HepG2 (cell line): ENCODE results near the gene HOXD1. TPM values are rescaled to one million over a fixed set of nuclear protein-coding genes. Genes with fewer than 3 reads are reported as not detected.

ENCODE experiments used
- ARID2 ChIP-seq: sonication (generic); formaldehyde crosslinking; IDR thresholded peaks from 2 replicates; pipeline ENCODE4 v1.8.1; 2022; ENCODE audit warnings: mild to moderate bottlenecking, missing genetic modification reagents, borderline replicate concordance
- ARNT ChIP-seq: fragments of 450-650 bp; IDR thresholded peaks from 2 replicates; pipeline ENCODE4 v1.6.1; 2017
- FOXC1 ChIP-seq: sonication (generic); formaldehyde crosslinking; IDR thresholded peaks from 2 replicates; pipeline ENCODE4 v1.8.0; 2022; ENCODE audit warnings: mild to moderate bottlenecking, missing genetic modification reagents, borderline replicate concordance
- GFI1 ChIP-seq: sonication (generic); formaldehyde crosslinking; IDR thresholded peaks from 2 replicates; pipeline ENCODE4 v1.5.0; 2020; ENCODE audit warnings: missing genetic modification reagents, mild to moderate bottlenecking, borderline replicate concordance
- HES4 ChIP-seq: sonication (generic); formaldehyde crosslinking; IDR thresholded peaks from 2 replicates; pipeline ENCODE4 v1.9.0; 2021; ENCODE audit warnings: mild to moderate bottlenecking, missing genetic modification reagents, borderline replicate concordance
- JUNB ChIP-seq: sonication (generic); formaldehyde crosslinking; IDR thresholded peaks from 2 replicates; pipeline ENCODE4 v1.8.0; 2022; ENCODE audit warnings: missing genetic modification reagents, mild to moderate bottlenecking, borderline replicate concordance
- KDM1A ChIP-seq: IDR thresholded peaks from 2 replicates; pipeline ENCODE4 v1.6.1; 2016; ENCODE audit warnings: missing compliant biosample characterization
- MED13 ChIP-seq: sonication (generic); formaldehyde crosslinking; IDR thresholded peaks from 2 replicates; pipeline ENCODE4 v1.5.0; 2020; ENCODE audit warnings: missing genetic modification reagents
- MYC ChIP-seq: sonication (generic); formaldehyde crosslinking; IDR thresholded peaks from 2 replicates; pipeline ENCODE4 v1.9.0; 2021; ENCODE audit warnings: missing genetic modification reagents, borderline replicate concordance
- RXRB ChIP-seq: IDR thresholded peaks from 2 replicates; pipeline ENCODE4 v1.6.1; 2016; ENCODE audit warnings: borderline replicate concordance, missing genetic modification reagents, missing compliant biosample characterization
- SALL2 ChIP-seq: sonication (generic); formaldehyde crosslinking; IDR thresholded peaks from 2 replicates; pipeline ENCODE4 v1.8.1; 2023; ENCODE audit warnings: mild to moderate bottlenecking, missing genetic modification reagents, inconsistent platforms
- SNAPC2 ChIP-seq: sonication (generic); formaldehyde crosslinking; IDR thresholded peaks from 2 replicates; pipeline ENCODE4 v1.8.1; 2022; ENCODE audit warnings: mild to moderate bottlenecking, missing genetic modification reagents
- ZBTB1 ChIP-seq: sonication (generic); formaldehyde crosslinking; IDR thresholded peaks from 2 replicates; pipeline ENCODE4 v1.4.0; 2020; ENCODE audit warnings: missing genetic modification reagents, borderline replicate concordance
- ZFAT ChIP-seq: sonication (generic); formaldehyde crosslinking; conservative IDR thresholded peaks from 2 replicates; pipeline ENCODE4 v1.8.1; 2023; ENCODE audit warnings: missing genetic modification reagents, inconsistent platforms
- ZNF124 ChIP-seq: sonication (generic); formaldehyde crosslinking; IDR thresholded peaks from 2 replicates; pipeline ENCODE4 v1.4.0; 2020; ENCODE audit warnings: missing genetic modification reagents
- ZNF263 ChIP-seq: sonication (generic); formaldehyde crosslinking; IDR thresholded peaks from 2 replicates; pipeline ENCODE4 v1.4.0; 2020; ENCODE audit warnings: missing genetic modification reagents
- ZNF44 ChIP-seq: sonication (generic); formaldehyde crosslinking; IDR thresholded peaks from 2 replicates; pipeline ENCODE4 v1.5.1; 2020; ENCODE audit warnings: mild to moderate bottlenecking, missing genetic modification reagents
- ZNF788 ChIP-seq: sonication (generic); formaldehyde crosslinking; IDR thresholded peaks from 2 replicates; pipeline ENCODE4 v1.5.0; 2020; ENCODE audit warnings: mild to moderate bottlenecking, missing genetic modification reagents, borderline replicate concordance
- polyA plus RNA-seq, 8 experiments: library from polyadenylated mRNA; depleted of rRNA in 3 of 8; stranded (reverse) in 7 of 8; unstranded in 1 of 8; fragments of >200 nt; fragmentation: Illumina TruSeq in 4 of 8; extraction: Trizol in 4 of 8; gene quantifications; 2 replicates each; pipeline versions ENCODE4 v1.2.1 to v1.2.3, GENCODE V29; 2011 to 2016; ENCODE audit warnings: low read depth in 4 of 8, missing spikeins in 1 of 8, mixed read lengths in 1 of 8; ENCODE audit not compliant: insufficient read depth in 1 of 8
- total RNA-seq, 5 experiments: library from RNA; depleted of rRNA; stranded (reverse); fragments of >200 nt; fragmentation: Illumina TruSeq; extraction: Trizol; gene quantifications; 2 replicates each; pipeline ENCODE4 v1.2.3, GENCODE V29; 2016; ENCODE audit warnings: low read depth in 1 of 5
- TF ChIP-seq, protein P1 (sequence below): sonication (generic); formaldehyde crosslinking; IDR thresholded peaks from 2 replicates; pipeline ENCODE4 v1.4.0; 2020; ENCODE audit warnings: mild to moderate bottlenecking, missing genetic modification reagents
- TF ChIP-seq, protein P2 (sequence below): sonication (generic); formaldehyde crosslinking; IDR thresholded peaks from 2 replicates; pipeline ENCODE4 v1.4.0; 2020; ENCODE audit warnings: missing genetic modification reagents
- TF ChIP-seq, protein P3 (sequence below), 2 experiments: fragments of 450-650 bp in 1 of 2; sonication (generic) in 1 of 2; formaldehyde crosslinking; IDR thresholded peaks; 2 replicates each; pipeline versions ENCODE4 v1.5.0 to v1.8.0; 2020 to 2022; ENCODE audit warnings: mild to moderate bottlenecking in 1 of 2, missing genetic modification reagents in 1 of 2
- TF ChIP-seq, protein P4 (sequence below): sonication (generic); formaldehyde crosslinking; IDR thresholded peaks from 2 replicates; pipeline ENCODE4 v1.4.0; 2020; ENCODE audit warnings: mild to moderate bottlenecking, missing genetic modification reagents

The HOXD1 gene
- total and polyA plus RNA-seq, 2 of the 13 experiments (the other 11 are each of a cell fraction or from before 2014, with no cell fraction given) = 10.0 to 22.3 TPM

DNA sequence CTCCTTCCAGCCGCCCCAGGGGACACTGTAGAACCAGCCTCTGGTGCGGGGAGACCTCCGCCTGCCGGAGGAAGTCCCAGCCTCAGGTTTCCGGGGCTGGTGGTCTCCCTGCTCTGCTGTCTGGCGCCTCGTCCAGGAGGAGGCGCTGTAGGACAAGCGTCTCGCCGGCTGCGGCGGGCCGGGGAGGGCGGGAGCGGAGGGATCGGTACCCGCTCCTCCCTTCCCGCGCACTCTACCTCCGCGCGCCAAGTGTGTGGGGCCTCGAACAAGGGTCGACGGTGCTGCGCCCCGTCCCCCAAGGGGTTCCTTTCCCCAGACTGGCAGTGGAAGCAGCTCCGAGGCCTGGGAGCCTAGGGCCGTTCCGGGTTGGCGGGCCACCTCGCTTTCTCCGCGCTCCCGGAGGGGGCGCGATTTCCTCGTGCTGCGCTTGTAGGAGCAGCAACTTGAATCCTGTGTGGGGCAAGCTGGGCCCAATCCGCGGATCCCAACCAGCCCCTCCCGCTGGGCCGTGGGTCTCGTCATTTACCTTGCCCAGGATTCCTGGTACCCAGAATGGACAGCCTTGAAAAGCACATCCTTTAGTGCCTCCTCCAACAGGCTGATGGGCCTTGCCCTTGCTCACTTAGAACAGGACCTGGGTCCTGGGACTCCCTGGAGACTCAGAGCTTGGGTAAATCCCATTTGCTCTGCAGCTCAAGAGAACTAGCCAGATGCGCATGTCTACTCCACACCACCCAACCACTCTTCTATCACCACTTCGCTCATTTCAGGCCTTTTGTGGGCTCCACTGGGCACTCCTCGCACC lies 47.8 kb upstream of the HOXD1 start (continued):
- peak; percentile 84; the same call in 1 of the 2 replicates for TF ChIP-seq ZNF788 (CRISPR knock-in tag)
- no peak for TF ChIP-seq GFI1 (CRISPR knock-in tag)
- no peak for TF ChIP-seq ZFAT (CRISPR knock-in tag)
- TF ChIP-seq ZBTB1 (CRISPR knock-in tag) = no peak
- TF ChIP-seq ARNT = no peak
- TF ChIP-seq, protein P1, sequence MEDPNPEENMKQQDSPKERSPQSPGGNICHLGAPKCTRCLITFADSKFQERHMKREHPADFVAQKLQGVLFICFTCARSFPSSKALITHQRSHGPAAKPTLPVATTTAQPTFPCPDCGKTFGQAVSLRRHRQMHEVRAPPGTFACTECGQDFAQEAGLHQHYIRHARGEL = no peak
- TF ChIP-seq, protein P2, sequence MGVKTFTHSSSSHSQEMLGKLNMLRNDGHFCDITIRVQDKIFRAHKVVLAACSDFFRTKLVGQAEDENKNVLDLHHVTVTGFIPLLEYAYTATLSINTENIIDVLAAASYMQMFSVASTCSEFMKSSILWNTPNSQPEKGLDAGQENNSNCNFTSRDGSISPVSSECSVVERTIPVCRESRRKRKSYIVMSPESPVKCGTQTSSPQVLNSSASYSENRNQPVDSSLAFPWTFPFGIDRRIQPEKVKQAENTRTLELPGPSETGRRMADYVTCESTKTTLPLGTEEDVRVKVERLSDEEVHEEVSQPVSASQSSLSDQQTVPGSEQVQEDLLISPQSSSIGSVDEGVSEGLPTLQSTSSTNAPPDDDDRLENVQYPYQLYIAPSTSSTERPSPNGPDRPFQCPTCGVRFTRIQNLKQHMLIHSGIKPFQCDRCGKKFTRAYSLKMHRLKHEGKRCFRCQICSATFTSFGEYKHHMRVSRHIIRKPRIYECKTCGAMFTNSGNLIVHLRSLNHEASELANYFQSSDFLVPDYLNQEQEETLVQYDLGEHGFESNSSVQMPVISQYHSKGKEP (CRISPR knock-in tag) = no peak
- peak; percentile 58; the same call in 1 of the 2 replicates for TF ChIP-seq MYC (CRISPR knock-in tag)
- no peak for TF ChIP-seq KDM1A (CRISPR knock-in tag)
- TF ChIP-seq, protein P3, sequence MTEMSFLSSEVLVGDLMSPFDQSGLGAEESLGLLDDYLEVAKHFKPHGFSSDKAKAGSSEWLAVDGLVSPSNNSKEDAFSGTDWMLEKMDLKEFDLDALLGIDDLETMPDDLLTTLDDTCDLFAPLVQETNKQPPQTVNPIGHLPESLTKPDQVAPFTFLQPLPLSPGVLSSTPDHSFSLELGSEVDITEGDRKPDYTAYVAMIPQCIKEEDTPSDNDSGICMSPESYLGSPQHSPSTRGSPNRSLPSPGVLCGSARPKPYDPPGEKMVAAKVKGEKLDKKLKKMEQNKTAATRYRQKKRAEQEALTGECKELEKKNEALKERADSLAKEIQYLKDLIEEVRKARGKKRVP (CRISPR knock-in tag; IDR thresholded peaks at IDR 0.05) = no peak
- peak; percentile 72 for TF ChIP-seq ZNF263 (CRISPR knock-in tag)
- 0 out of 2 replicates have a peak, but pooled peaks have one; percentile 53 for TF ChIP-seq ARID2
- peak; percentile 47; the same call in 1 of the 2 replicates for TF ChIP-seq ZNF44
- peak; percentile 70; the same call in 1 of the 2 replicates for TF ChIP-seq HES4 (CRISPR knock-in tag)
- peak; percentile 92 for TF ChIP-seq FOXC1 (CRISPR knock-in tag)
- peak; percentile 22; the same call in 1 of the 2 replicates for TF ChIP-seq MED13 (CRISPR knock-in tag)
- peak; percentile 57; the same call in 1 of the 2 replicates for TF ChIP-seq RXRB (CRISPR knock-in tag)
- TF ChIP-seq SNAPC2 (CRISPR knock-in tag) = no peak
- TF ChIP-seq, protein P4, sequence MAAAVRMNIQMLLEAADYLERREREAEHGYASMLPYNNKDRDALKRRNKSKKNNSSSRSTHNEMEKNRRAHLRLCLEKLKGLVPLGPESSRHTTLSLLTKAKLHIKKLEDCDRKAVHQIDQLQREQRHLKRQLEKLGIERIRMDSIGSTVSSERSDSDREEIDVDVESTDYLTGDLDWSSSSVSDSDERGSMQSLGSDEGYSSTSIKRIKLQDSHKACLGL (CRISPR knock-in tag) = 0 out of 2 replicates have a peak, but pooled peaks have one; percentile 5
- TF ChIP-seq SALL2 (CRISPR knock-in tag) = no peak
- no peak; the same call in 1 of the 2 replicates for TF ChIP-seq ZNF124
- no peak for TF ChIP-seq JUNB (CRISPR knock-in tag)
